Activated CD8-positive, alpha-beta memory T cell treated with anti-CD3 and anti-CD28 coated beads, Interleukin-2, amount 50 U/mL, for 24 hours (primary cell): ENCODE results near the gene CHST6.
"Not testable (repeated sequence)": the region's sequence is repeated elsewhere in the genome, so short reads cannot be mapped to it uniquely, and the experiment has no call there.

Experiments
- DNase-seq: peaks from one replicate; pipeline ENCODE4 v3.0.0-alpha.2; 2020; ENCODE audit errors: extremely low read depth

The CHST6 gene

GRCh38 chr16:75495076-75495674 lies at the start of gene CHST6:
Gene CHST6 (minus strand): TSS chr16:75495441. CDS start chr16:75479828, 15,613 bp downstream.
- DNase-seq, result no peak

GRCh38 chr16:75542462-75542861 lies 47.2 kb upstream of the CHST6 start:
- not testable (repeated sequence) for DNase-seq

GRCh38 chr16:75541236-75541635 lies 46.0 kb upstream of the CHST6 start:
- DNase-seq, result no peak

- DNase-seq, result not testable (repeated sequence)
Measured at GRCh38 chr16:75538882-75539565, 43.8 kb upstream of the CHST6 start.

- DNase-seq, result no peak
Measured at GRCh38 chr16:75537776-75538175, 42.5 kb upstream of the CHST6 start.

GRCh38 chr16:75535901-75536300 lies 40.7 kb upstream of the CHST6 start, which contains the start of gene CHST5:
Gene CHST5 (minus strand): TSS chr16:75536108. CDS start chr16:75530384, 5,724 bp downstream.
- DNase-seq, result no peak

GRCh38 chr16:75535211-75535843 lies 40.1 kb upstream of the CHST6 start:
- DNase-seq, result no peak

GRCh38 chr16:75534560-75535205 lies 39.4 kb upstream of the CHST6 start:
- no peak for DNase-seq

- no peak for DNase-seq
Measured at GRCh38 chr16:75532791-75533190, 37.5 kb upstream of the CHST6 start.

GRCh38 chr16:75532142-75532765 lies 37.0 kb upstream of the CHST6 start:
- no peak for DNase-seq

GRCh38 chr16:75529959-75530358 lies 34.7 kb upstream of the CHST6 start:
- DNase-seq, result no peak

GRCh38 chr16:75529056-75529905 lies 34.0 kb upstream of the CHST6 start:
- DNase-seq, result no peak

GRCh38 chr16:75527825-75528299 lies 32.6 kb upstream of the CHST6 start:
- DNase-seq, result no peak

GRCh38 chr16:75526032-75526790 lies 31.0 kb upstream of the CHST6 start:
- DNase-seq, result no peak

GRCh38 chr16:75519175-75519574 lies 23.9 kb upstream of the CHST6 start:
- DNase-seq, result no peak

GRCh38 chr16:75516189-75516966 lies 21.1 kb upstream of the CHST6 start:
- DNase-seq, result not testable (repeated sequence)

- DNase-seq, result no peak
Measured at GRCh38 chr16:75514296-75514695, 19.1 kb upstream of the CHST6 start.

- no peak for DNase-seq
Measured at GRCh38 chr16:75506574-75506973, 11.3 kb upstream of the CHST6 start.

- no peak for DNase-seq
Measured at GRCh38 chr16:75506107-75506506, 10.9 kb upstream of the CHST6 start.
